Measurements from ENCODE around the gene MAP4K5.

Gene MAP4K5

GRCh38 chr14:50381008-50381407 lies 151.4 kb downstream of the MAP4K5 start:
- Histone ChIP-seq H3K27me3 (replicated peaks; ENCODE audit: control insufficient read depth, insufficient read depth, low read length) (no peaks in the 10 kb centered on the region), H3K36me3 (ENCODE audit: control insufficient read depth, insufficient read depth, low read length) (no peaks in the 10 kb centered on the region), H3K4me3 (replicated peaks; ENCODE audit: low read depth, low read length) (no peak overlapping the region)
- no peak for DNase-seq (ENCODE audit: extremely low read depth, insufficient read length)
- TF ChIP-seq, protein P1, sequence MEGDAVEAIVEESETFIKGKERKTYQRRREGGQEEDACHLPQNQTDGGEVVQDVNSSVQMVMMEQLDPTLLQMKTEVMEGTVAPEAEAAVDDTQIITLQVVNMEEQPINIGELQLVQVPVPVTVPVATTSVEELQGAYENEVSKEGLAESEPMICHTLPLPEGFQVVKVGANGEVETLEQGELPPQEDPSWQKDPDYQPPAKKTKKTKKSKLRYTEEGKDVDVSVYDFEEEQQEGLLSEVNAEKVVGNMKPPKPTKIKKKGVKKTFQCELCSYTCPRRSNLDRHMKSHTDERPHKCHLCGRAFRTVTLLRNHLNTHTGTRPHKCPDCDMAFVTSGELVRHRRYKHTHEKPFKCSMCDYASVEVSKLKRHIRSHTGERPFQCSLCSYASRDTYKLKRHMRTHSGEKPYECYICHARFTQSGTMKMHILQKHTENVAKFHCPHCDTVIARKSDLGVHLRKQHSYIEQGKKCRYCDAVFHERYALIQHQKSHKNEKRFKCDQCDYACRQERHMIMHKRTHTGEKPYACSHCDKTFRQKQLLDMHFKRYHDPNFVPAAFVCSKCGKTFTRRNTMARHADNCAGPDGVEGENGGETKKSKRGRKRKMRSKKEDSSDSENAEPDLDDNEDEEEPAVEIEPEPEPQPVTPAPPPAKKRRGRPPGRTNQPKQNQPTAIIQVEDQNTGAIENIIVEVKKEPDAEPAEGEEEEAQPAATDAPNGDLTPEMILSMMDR (IDR thresholded peaks at IDR 0.05; ENCODE audit: insufficient read depth, low read length, poor library complexity, severe bottlenecking): no peak

DNA sequence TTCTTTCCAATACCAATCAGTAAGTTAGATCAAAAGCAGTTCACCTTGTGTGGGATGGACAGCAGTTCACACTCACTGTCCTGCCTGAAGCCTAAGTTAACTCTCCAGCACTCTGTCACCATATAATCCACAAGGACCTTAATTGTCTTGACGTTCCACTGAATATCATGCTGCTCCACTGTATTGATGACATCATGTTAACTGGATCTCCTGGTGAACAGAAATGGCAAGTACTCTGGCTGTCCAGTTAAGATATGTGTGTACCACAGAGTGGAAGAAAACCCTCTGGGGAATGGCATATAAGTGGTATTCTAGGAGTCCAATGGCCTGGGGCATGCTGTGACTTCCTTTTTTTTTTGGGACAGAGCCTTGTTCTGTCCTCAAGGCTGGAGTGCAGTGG lies 151.9 kb downstream of the MAP4K5 start:
- TF ChIP-seq, protein P1 (IDR thresholded peaks at IDR 0.05; ENCODE audit: insufficient read depth, low read length, poor library complexity, severe bottlenecking): no peak
- no peak for DNase-seq (ENCODE audit: extremely low read depth, insufficient read length)
- Histone ChIP-seq H3K4me3 (replicated peaks; ENCODE audit: low read depth, low read length) (no peak overlapping the region), H3K36me3 (ENCODE audit: control insufficient read depth, insufficient read depth, low read length) (no peaks in the 10 kb centered on the region), H3K27me3 (replicated peaks; ENCODE audit: control insufficient read depth, insufficient read depth, low read length) (no peaks in the 10 kb centered on the region)

DNA sequence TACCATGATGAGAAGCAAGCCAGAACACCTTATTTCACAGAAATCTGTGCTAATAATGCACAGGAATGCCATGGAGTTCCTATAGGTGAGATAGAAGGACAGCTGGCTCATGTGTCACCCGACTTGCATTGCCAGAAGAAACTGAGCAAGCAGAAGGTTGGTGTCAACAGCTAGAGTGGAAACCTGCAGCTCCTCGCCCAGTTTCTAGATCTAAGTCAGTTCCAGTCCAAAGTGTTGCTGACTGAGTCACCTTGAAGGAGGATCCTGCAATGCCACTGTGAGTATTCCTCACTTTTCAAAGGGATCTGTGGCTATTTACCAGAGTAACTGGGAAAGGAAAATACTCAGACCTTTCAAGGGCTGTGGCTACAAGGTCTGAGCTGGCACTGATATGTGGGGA lies 152.8 kb downstream of the MAP4K5 start:
- Histone ChIP-seq H3K27me3 (replicated peaks; ENCODE audit: control insufficient read depth, insufficient read depth, low read length) (no peaks in the 10 kb centered on the region), H3K36me3 (ENCODE audit: control insufficient read depth, insufficient read depth, low read length) (no peaks in the 10 kb centered on the region), H3K4me3 (replicated peaks; ENCODE audit: low read depth, low read length) (no peak overlapping the region)
- no peak for DNase-seq (ENCODE audit: extremely low read depth, insufficient read length)
- TF ChIP-seq, protein P1 (IDR thresholded peaks at IDR 0.05; ENCODE audit: insufficient read depth, low read length, poor library complexity, severe bottlenecking): no peak

GRCh38 chr14:50377550-50378085 lies 154.8 kb downstream of the MAP4K5 start:
- no peak overlapping the region for H3K4me3 ChIP-seq (replicated peaks; ENCODE audit: low read depth, low read length)
- H3K36me3 ChIP-seq (ENCODE audit: control insufficient read depth, insufficient read depth, low read length): no peaks in the 10 kb centered on the region
- TF ChIP-seq, protein P1 (IDR thresholded peaks at IDR 0.05; ENCODE audit: insufficient read depth, low read length, poor library complexity, severe bottlenecking): no peak
- no peaks in the 10 kb centered on the region for H3K27me3 ChIP-seq (replicated peaks; ENCODE audit: control insufficient read depth, insufficient read depth, low read length)
- no peak for DNase-seq (ENCODE audit: extremely low read depth, insufficient read length)

GRCh38 chr14:50375760-50376159 lies 156.6 kb downstream of the MAP4K5 start:
- TF ChIP-seq, protein P1 (IDR thresholded peaks at IDR 0.05; ENCODE audit: insufficient read depth, low read length, poor library complexity, severe bottlenecking): no peak
- Histone ChIP-seq H3K27me3 (replicated peaks; ENCODE audit: control insufficient read depth, insufficient read depth, low read length) (no peaks in the 10 kb centered on the region), H3K36me3 (ENCODE audit: control insufficient read depth, insufficient read depth, low read length) (no peaks in the 10 kb centered on the region), H3K4me3 (replicated peaks; ENCODE audit: low read depth, low read length) (no peak overlapping the region)
- DNase-seq (ENCODE audit: extremely low read depth, insufficient read length): no peak

DNA sequence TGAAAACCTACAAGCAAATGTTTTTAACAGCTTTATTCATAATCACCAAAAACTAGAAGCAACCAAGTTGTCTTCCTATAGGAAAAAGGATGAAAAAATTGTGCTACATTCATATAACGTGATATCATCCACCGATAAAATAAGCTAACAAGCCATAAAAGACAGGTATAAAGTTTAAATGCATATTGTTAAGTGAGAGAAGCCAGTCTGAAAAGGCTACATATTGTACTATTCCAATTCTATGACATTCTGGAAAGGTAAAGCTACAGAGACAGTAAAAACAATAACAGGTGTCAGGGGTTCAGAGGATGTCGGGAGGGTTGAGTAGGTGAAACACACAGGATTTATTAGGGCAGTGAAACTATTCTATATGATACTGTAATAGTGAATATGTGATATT lies 158.4 kb downstream of the MAP4K5 start:
- no peak for DNase-seq (ENCODE audit: extremely low read depth, insufficient read length)
- TF ChIP-seq, protein P1 (IDR thresholded peaks at IDR 0.05; ENCODE audit: insufficient read depth, low read length, poor library complexity, severe bottlenecking): no peak
- Histone ChIP-seq H3K36me3 (ENCODE audit: control insufficient read depth, insufficient read depth, low read length) (no peaks in the 10 kb centered on the region), H3K4me3 (replicated peaks; ENCODE audit: low read depth, low read length) (no peak overlapping the region), H3K27me3 (replicated peaks; ENCODE audit: control insufficient read depth, insufficient read depth, low read length) (no peaks in the 10 kb centered on the region)
